GM12878 (cell line): ENCODE measurements around the gene STXBP3.

Experiments
- BHLHE40 ChIP-seq, 2 experiments: fragments of 450-650 bp in 1 of 2; IDR thresholded peaks; 2 replicates each; pipeline ENCODE4 v1.6.1; 2011 to 2017; ENCODE audit warnings: low read depth in 2 of 2, borderline replicate concordance in 1 of 2, improper control_type of control experiment in 1 of 2, low read length in 1 of 2, mild to moderate bottlenecking in 1 of 2
- CTCF ChIP-seq, 3 experiments: IDR thresholded peaks in 2 of 3; conservative IDR thresholded peaks in 1 of 3; 2 replicates each; pipeline ENCODE4 v1.5.1; 2011; ENCODE audit warnings: low read depth in 3 of 3, low read length in 3 of 3, mild to moderate bottlenecking in 3 of 3, control low read depth in 2 of 3, moderate library complexity in 2 of 3, inconsistent platforms in 1 of 3, mixed read lengths in 1 of 3; ENCODE audit not compliant: control insufficient read depth in 2 of 3, insufficient read depth in 1 of 3; ENCODE audit errors: extremely low read depth in 1 of 3
- ETV6 ChIP-seq, 2 experiments: fragments of 450-650 bp in 1 of 2; IDR thresholded peaks in 1 of 2; conservative IDR thresholded peaks in 1 of 2; 2 replicates each; pipeline ENCODE4 v1.6.1; 2014; ENCODE audit warnings: antibody characterized with exemption in 1 of 2, borderline replicate concordance in 1 of 2, low read depth in 1 of 2, mild to moderate bottlenecking in 1 of 2, moderate library complexity in 1 of 2
- EZH2 ChIP-seq: IDR thresholded peaks from 2 replicates; pipeline ENCODE4 v1.6.1; 2012; ENCODE audit warnings: low read depth, mild to moderate bottlenecking, control low read depth, inconsistent platforms, low read length, borderline replicate concordance; ENCODE audit not compliant: control insufficient read depth
- POLR2A ChIP-seq: IDR thresholded peaks from 2 replicates; pipeline ENCODE4 v1.6.1; 2011; ENCODE audit warnings: low read depth, mild to moderate bottlenecking, low read length
- RBBP5 ChIP-seq: fragments of 200-600 bp; sonication (generic); conservative IDR thresholded peaks from 2 replicates; pipeline ENCODE4 v1.6.1; 2016
- REST ChIP-seq: IDR thresholded peaks from 2 replicates; pipeline ENCODE4 v1.6.1; 2012; ENCODE audit warnings: mild to moderate bottlenecking, low read depth, low read length
- SMC3 ChIP-seq: IDR thresholded peaks from 2 replicates; pipeline ENCODE4 v1.6.1; 2011; ENCODE audit warnings: low read length, improper control_type of control experiment, borderline replicate concordance
- YBX1 ChIP-seq: fragments of 450-650 bp; IDR thresholded peaks from 2 replicates; pipeline ENCODE4 v1.6.1; 2016; ENCODE audit warnings: antibody characterized with exemption
- ZNF274 ChIP-seq: IDR thresholded peaks from one replicate; pipeline ENCODE4 v1.8.0; 2011; ENCODE audit not compliant: insufficient read length, insufficient read depth
- ZNF384 ChIP-seq: IDR thresholded peaks from 2 replicates; pipeline ENCODE4 v1.6.1; 2012; ENCODE audit warnings: low read depth, mild to moderate bottlenecking, low read length, improper control_type of control experiment, borderline replicate concordance

- no peak for TF ChIP-seq EZH2
- no peak for TF ChIP-seq REST
- no peak for TF ChIP-seq ZNF274
- no peak for TF ChIP-seq CTCF (IDR thresholded peaks at IDR 0.05 in 2 of 3, conservative IDR thresholded peaks at IDR 0.05 in 1 of 3; ENCODE audit: control insufficient read depth in 2 of 3, extremely low read depth in 1 of 3, insufficient read depth in 1 of 3, low read depth in 3 of 3, low read length in 3 of 3)
- TF ChIP-seq ETV6 (conservative IDR thresholded peaks at IDR 0.05 in 1 of 2, IDR thresholded peaks at IDR 0.05 in 1 of 2; ENCODE audit: borderline replicate concordance in 1 of 2, low read depth in 1 of 2) = no peak
- no peak for TF ChIP-seq SMC3
- no peak for TF ChIP-seq POLR2A
- TF ChIP-seq ZNF384 = no peak
- no peak for TF ChIP-seq RBBP5
- TF ChIP-seq YBX1 = no peak
- no peak for TF ChIP-seq BHLHE40 (IDR thresholded peaks at IDR 0.05; ENCODE audit: borderline replicate concordance in 1 of 2, low read depth in 2 of 2, low read length in 1 of 2)
Observed at GRCh38 chr1:108706643-108707042, 39.8 kb upstream of the STXBP3 start.
